KMS-11 (cell line): ENCODE results near the gene MIPOL1.

ENCODE experiments used
- H2AFZ ChIP-seq: fragments of 200-600 bp; sonication (generic); 2 replicates; pipeline ENCODE4 v1.6.1; 2016; ENCODE audit warnings: antibody characterized with exemption, mixed run types, low read depth
- H3K27ac ChIP-seq: fragments of 200-600 bp; sonication (generic); 2 replicates; pipeline ENCODE4 v1.6.1; 2016; ENCODE audit warnings: mild to moderate bottlenecking, mixed run types
- H3K27me3 ChIP-seq: fragments of 200-600 bp; sonication (generic); 2 replicates; pipeline ENCODE4 v1.6.1; 2017; ENCODE audit warnings: mild to moderate bottlenecking, low read depth, mixed run types, moderate library complexity; ENCODE audit not compliant: insufficient read depth
- H3K36me3 ChIP-seq: fragments of 200-600 bp; sonication (generic); 2 replicates; pipeline ENCODE4 v1.6.1; 2017; ENCODE audit warnings: mild to moderate bottlenecking, mixed run types; ENCODE audit not compliant: insufficient read depth
- H3K4me1 ChIP-seq: fragments of 200-600 bp; sonication (generic); 2 replicates; pipeline ENCODE4 v1.6.1; 2016; ENCODE audit warnings: mild to moderate bottlenecking, low read depth, mixed run types; ENCODE audit not compliant: poor library complexity, severe bottlenecking
- H3K4me2 ChIP-seq: fragments of 200-600 bp; sonication (generic); 2 replicates; pipeline ENCODE4 v1.7.0; 2016; ENCODE audit warnings: mild to moderate bottlenecking, mixed run types
- H3K4me3 ChIP-seq: fragments of 200-600 bp; sonication (generic); IDR thresholded peaks from 2 replicates; pipeline ENCODE4 v1.6.1; 2017; ENCODE audit warnings: low read depth, low read length, mixed read lengths; ENCODE audit not compliant: insufficient read depth
- H3K79me2 ChIP-seq: fragments of 200-600 bp; sonication (generic); 2 replicates; pipeline ENCODE4 v1.6.1; 2016; ENCODE audit warnings: low read depth, mixed run types; ENCODE audit not compliant: insufficient read depth
- H3K9ac ChIP-seq: fragments of 200-600 bp; sonication (generic); 2 replicates; pipeline ENCODE4 v1.6.1; 2016; ENCODE audit warnings: mild to moderate bottlenecking, mixed run types
- H4K20me1 ChIP-seq: fragments of 200-600 bp; sonication (generic); 2 replicates; pipeline ENCODE4 v1.6.1; 2016; ENCODE audit warnings: mild to moderate bottlenecking, mixed run types; ENCODE audit not compliant: insufficient read depth
- TF ChIP-seq, protein P1 (sequence below): fragments of 200-600 bp; sonication (generic); conservative IDR thresholded peaks from 2 replicates; pipeline ENCODE4 v1.6.1; 2017; ENCODE audit warnings: low read depth, mild to moderate bottlenecking, antibody characterized with exemption, low read length, moderate library complexity, mixed read lengths

Gene MIPOL1

GRCh38 chr14:37493606-37494005 lies 295.9 kb downstream of the MIPOL1 start:
- TF ChIP-seq, protein P1, sequence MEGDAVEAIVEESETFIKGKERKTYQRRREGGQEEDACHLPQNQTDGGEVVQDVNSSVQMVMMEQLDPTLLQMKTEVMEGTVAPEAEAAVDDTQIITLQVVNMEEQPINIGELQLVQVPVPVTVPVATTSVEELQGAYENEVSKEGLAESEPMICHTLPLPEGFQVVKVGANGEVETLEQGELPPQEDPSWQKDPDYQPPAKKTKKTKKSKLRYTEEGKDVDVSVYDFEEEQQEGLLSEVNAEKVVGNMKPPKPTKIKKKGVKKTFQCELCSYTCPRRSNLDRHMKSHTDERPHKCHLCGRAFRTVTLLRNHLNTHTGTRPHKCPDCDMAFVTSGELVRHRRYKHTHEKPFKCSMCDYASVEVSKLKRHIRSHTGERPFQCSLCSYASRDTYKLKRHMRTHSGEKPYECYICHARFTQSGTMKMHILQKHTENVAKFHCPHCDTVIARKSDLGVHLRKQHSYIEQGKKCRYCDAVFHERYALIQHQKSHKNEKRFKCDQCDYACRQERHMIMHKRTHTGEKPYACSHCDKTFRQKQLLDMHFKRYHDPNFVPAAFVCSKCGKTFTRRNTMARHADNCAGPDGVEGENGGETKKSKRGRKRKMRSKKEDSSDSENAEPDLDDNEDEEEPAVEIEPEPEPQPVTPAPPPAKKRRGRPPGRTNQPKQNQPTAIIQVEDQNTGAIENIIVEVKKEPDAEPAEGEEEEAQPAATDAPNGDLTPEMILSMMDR = no peak
- Histone ChIP-seq H3K4me1 (no peaks in the 10 kb centered on the region), H3K4me3 (no peak overlapping the region), H3K27ac (no peak overlapping the region), H2AFZ (no peak overlapping the region), H3K79me2 (no peaks in the 10 kb centered on the region), H3K27me3 (no peaks in the 10 kb centered on the region), H3K9ac (no peak overlapping the region), H3K4me2 (no peak overlapping the region), H4K20me1 (no peaks in the 10 kb centered on the region), H3K36me3 (no peaks in the 10 kb centered on the region)

GRCh38 chr14:37497422-37497821 lies 299.7 kb downstream of the MIPOL1 start:
- H3K27me3 ChIP-seq = no peaks in the 10 kb centered on the region
- no peaks in the 10 kb centered on the region for H3K79me2 ChIP-seq
- no peaks in the 10 kb centered on the region for H3K4me1 ChIP-seq
- H4K20me1 ChIP-seq = no peaks in the 10 kb centered on the region
- no peaks in the 10 kb centered on the region for H3K36me3 ChIP-seq
- H3K4me3 ChIP-seq = no peak overlapping the region
- H3K27ac ChIP-seq = no peak overlapping the region
- TF ChIP-seq, protein P1 = no peak
- H2AFZ ChIP-seq = no peak overlapping the region
- H3K9ac ChIP-seq = no peak overlapping the region
- no peak overlapping the region for H3K4me2 ChIP-seq

DNA sequence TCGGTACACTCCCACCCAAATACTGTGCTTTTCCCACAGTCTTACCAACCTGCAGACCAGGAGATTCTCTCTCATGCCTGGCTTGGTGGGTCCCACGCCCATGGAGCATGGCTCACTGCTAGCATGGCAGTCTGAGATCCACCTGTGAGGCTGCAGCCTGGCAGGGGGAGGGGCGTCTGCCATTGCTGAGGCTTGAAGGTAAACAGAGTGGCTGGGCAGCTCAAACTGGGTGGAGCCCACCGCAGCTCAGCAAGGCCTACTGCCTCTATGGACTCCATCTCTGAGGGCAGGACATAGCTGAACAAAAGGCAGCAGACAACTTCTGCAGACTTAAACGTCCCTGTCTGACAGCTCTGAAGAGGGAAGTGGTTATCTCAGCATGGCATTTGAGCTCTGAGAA lies 304.1 kb downstream of the MIPOL1 start:
- TF ChIP-seq, protein P1 = no peak
- Histone ChIP-seq H2AFZ (no peak overlapping the region), H4K20me1 (no peaks in the 10 kb centered on the region), H3K27me3 (no peaks in the 10 kb centered on the region), H3K4me2 (no peak overlapping the region), H3K9ac (no peak overlapping the region), H3K27ac (no peak overlapping the region), H3K36me3 (no peaks in the 10 kb centered on the region), H3K79me2 (no peaks in the 10 kb centered on the region), H3K4me3 (no peak overlapping the region), H3K4me1 (no peaks in the 10 kb centered on the region)

GRCh38 chr14:37508503-37508902 lies 310.8 kb downstream of the MIPOL1 start:
- no peak overlapping the region for H3K4me3 ChIP-seq
- H2AFZ ChIP-seq = no peak overlapping the region
- TF ChIP-seq, protein P1 = no peak
- H3K4me2 ChIP-seq = no peak overlapping the region
- no peaks in the 10 kb centered on the region for H4K20me1 ChIP-seq
- no peak overlapping the region for H3K9ac ChIP-seq
- no peaks in the 10 kb centered on the region for H3K27me3 ChIP-seq
- no peaks in the 10 kb centered on the region for H3K4me1 ChIP-seq
- no peaks in the 10 kb centered on the region for H3K36me3 ChIP-seq
- H3K79me2 ChIP-seq = no peaks in the 10 kb centered on the region
- no peak overlapping the region for H3K27ac ChIP-seq
